ENCODE results near the gene TOMM20.

The TOMM20 gene

GRCh38 chr1:235079443-235080296, 49.0 kb downstream of the TOMM20 start:
- Histone ChIP-seq H3K9me2 (replicated peaks; ENCODE audit: control insufficient read depth, low read length) (no peaks in the 10 kb centered on the region), H3K36me3 (ENCODE audit: control insufficient read depth, low read length) (no peaks in the 10 kb centered on the region), H3K4me1 (ENCODE audit: control insufficient read depth, low read length) (peaks cover 17% of the 10 kb centered on the region), H3K4me2 (ENCODE audit: low read length) (no peak overlapping the region), H4K20me1 (ENCODE audit: control insufficient read depth, insufficient read depth, low read depth, low read length) (no peaks in the 10 kb centered on the region), H3K27ac (ENCODE audit: low read depth, low read length) (no peak overlapping the region), H3K27me3 (ENCODE audit: control insufficient read depth, low read length) (no peaks in the 10 kb centered on the region; the same call in 1 of the 2 replicates), H3K9me3 (ENCODE audit: control insufficient read depth, insufficient read depth, low read length) (peaks cover 5% of the 10 kb centered on the region; the same call in 1 of the 2 replicates), H3K79me2 (ENCODE audit: control insufficient read depth, low read length) (no peaks in the 10 kb centered on the region), H3F3A (ENCODE audit: control insufficient read depth, insufficient read depth) (peaks cover 4% of the 10 kb centered on the region), H3K4me3 (ENCODE audit: low read length) (no peak overlapping the region)
- TF ChIP-seq EZH2phosphoT487 (IDR thresholded peaks at IDR 0.05; ENCODE audit: borderline replicate concordance, low read length): no peak

- no peak overlapping the region for H3K4me2 ChIP-seq (ENCODE audit: low read length)
- no peaks in the 10 kb centered on the region for H3K36me3 ChIP-seq (ENCODE audit: control insufficient read depth, low read length)
- peaks cover 5% of the 10 kb centered on the region; the same call in 1 of the 2 replicates for H3K9me3 ChIP-seq (ENCODE audit: control insufficient read depth, insufficient read depth, low read length)
- H3K4me1 ChIP-seq (ENCODE audit: control insufficient read depth, low read length): peaks cover 25% of the 10 kb centered on the region
- no peaks in the 10 kb centered on the region; the same call in 1 of the 2 replicates for H3K79me2 ChIP-seq (ENCODE audit: control insufficient read depth, low read length)
- peaks cover 4% of the 10 kb centered on the region for H3F3A ChIP-seq (ENCODE audit: control insufficient read depth, insufficient read depth)
- no peaks in the 10 kb centered on the region for H4K20me1 ChIP-seq (ENCODE audit: control insufficient read depth, insufficient read depth, low read depth, low read length)
- no peaks in the 10 kb centered on the region; the same call in 1 of the 2 replicates for H3K27me3 ChIP-seq (ENCODE audit: control insufficient read depth, low read length)
- TF ChIP-seq CTCF (IDR thresholded peaks at IDR 0.05; ENCODE audit: low read depth, low read length, poor library complexity, severe bottlenecking): no peak
- TF ChIP-seq EZH2phosphoT487 (IDR thresholded peaks at IDR 0.05; ENCODE audit: borderline replicate concordance, low read length): no peak
- H3K9me2 ChIP-seq (replicated peaks; ENCODE audit: control insufficient read depth, low read length): no peaks in the 10 kb centered on the region
- no peak overlapping the region for H3K27ac ChIP-seq (ENCODE audit: low read depth, low read length)
- no peak overlapping the region for H3K4me3 ChIP-seq (ENCODE audit: low read length)
Measured at GRCh38 chr1:235078480-235079381, 49.9 kb downstream of the TOMM20 start.

- TF ChIP-seq EZH2phosphoT487 (IDR thresholded peaks at IDR 0.05; ENCODE audit: borderline replicate concordance, low read length) (no peak), CTCF (IDR thresholded peaks at IDR 0.05; ENCODE audit: low read depth, low read length, poor library complexity, severe bottlenecking) (no peak)
- Histone ChIP-seq H3K4me2 (ENCODE audit: low read length) (no peak overlapping the region), H4K20me1 (ENCODE audit: control insufficient read depth, insufficient read depth, low read depth, low read length) (no peaks in the 10 kb centered on the region), H3K36me3 (ENCODE audit: control insufficient read depth, low read length) (no peaks in the 10 kb centered on the region), H3K27me3 (ENCODE audit: control insufficient read depth, low read length) (no peaks in the 10 kb centered on the region; the same call in 1 of the 2 replicates), H3K79me2 (ENCODE audit: control insufficient read depth, low read length) (no peaks in the 10 kb centered on the region; the same call in 1 of the 2 replicates), H3K27ac (ENCODE audit: low read depth, low read length) (no peak overlapping the region), H3K4me3 (ENCODE audit: low read length) (no peak overlapping the region), H3K9me3 (ENCODE audit: control insufficient read depth, insufficient read depth, low read length) (peaks cover 5% of the 10 kb centered on the region; the same call in 1 of the 2 replicates), H3K9me2 (replicated peaks; ENCODE audit: control insufficient read depth, low read length) (no peaks in the 10 kb centered on the region), H3F3A (ENCODE audit: control insufficient read depth, insufficient read depth) (peaks cover 4% of the 10 kb centered on the region), H3K4me1 (ENCODE audit: control insufficient read depth, low read length) (peaks cover 18% of the 10 kb centered on the region)
Measured at GRCh38 chr1:235077571-235078479, 50.8 kb downstream of the TOMM20 start.

All from DOHH2 (cell line).